ENCODE results near the gene DCAF6.

The DCAF6 gene

DNA sequence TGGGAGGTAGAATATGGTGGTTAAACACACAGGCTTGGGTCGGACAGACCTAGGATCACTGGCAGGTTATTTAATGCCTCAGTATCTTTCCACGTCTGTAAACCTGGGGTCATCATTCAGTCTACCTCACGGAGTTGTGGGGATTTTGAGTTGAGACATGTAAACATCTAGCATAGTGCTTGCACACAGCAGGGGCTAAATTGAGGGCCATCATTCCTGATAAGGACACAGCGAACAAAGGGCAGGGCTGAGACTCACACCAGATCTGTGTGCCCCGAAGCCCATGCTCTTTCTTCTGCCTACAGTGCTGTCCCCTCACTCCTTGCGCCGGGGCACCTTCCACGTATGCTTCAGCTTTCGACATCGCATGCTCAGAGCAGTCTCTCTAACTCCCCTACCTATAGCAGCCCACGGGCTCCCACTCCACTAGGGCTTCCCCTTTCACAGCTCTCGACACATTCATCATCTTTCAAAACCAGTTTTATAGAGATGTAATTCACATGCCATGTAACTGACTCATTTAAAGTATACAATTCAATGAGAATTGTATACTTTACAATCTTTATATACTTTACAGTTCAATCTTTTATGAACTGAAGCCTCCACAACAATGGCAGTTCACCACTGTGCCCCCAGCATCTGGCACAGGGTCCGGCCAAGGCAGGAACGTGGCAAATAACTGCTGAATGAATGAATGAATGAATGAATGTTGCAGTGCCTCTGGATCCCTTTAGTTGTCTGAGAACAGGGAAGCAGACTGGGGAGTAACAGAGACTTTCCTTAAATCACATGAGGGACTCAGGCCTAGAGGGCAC, 152.2 kb downstream of the DCAF6 start:
- no peak for DNase-seq

- DNase-seq, result no peak
Observed at GRCh38 chr1:168089326-168089978, 153.0 kb downstream of the DCAF6 start.

- no peak for DNase-seq
Observed at GRCh38 chr1:168089979-168090337, 153.5 kb downstream of the DCAF6 start.

DNA sequence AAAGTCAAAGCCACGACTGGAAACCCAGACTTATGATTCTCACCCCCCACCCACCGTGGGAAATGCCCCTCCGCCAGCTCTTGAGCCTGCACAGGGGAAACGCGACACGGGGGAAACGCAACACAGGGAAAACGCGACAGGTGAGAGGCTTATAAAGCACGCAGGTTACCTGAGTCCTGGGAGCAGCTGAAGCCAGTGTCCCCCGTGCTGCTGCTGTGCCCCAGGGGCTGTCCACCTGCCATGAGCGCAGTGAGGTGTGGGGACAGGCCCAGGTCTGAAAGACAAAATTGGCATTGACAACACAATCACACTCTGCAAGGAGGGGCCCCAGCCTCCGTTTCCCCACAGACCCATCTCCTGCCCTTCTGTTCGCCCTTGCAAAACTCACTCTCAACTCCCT, 153.9 kb downstream of the DCAF6 start:
- DNase-seq, result no peak

GRCh38 chr1:168091063-168091462, 154.6 kb downstream of the DCAF6 start:
- no peak for DNase-seq

DNA sequence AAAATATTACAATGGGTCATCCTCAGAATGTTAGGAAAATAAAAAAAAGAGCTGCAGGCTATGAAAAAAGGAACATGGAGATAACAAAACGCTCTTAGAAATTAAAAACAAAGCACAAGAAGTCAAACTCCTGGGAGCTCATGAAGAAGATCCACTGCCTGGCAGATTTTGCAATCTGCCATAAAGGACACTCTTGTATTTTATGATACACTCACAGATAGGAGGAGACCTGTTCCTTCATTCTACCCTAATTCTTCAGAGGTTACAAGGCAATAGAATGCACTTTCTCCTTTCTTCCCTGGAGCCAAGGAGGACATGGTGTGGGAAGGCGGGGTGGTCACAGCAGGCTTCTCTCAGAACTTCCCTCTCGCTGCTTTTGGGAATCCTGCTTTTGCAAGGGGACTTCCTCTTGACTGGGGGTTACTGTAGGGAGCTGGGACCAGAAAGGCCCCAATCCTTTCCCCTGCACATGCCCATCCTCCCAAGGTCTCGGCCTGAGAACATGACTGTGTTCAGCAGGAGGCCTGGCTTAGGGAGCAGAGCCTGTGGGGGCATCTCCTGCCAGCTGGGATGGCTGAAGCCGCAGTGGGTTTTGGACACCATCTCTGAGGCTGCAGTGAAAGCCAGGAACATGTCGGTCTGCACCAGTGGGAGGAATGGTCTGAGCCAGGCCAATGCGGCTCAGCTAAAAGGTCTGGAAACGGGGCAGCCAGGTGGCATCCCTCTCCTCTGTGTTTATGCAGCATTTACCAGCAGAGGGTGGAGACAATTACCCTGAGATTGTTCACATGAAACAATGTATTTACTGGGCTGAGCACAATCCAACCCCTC, 155.5 kb downstream of the DCAF6 start:
- no peak for DNase-seq

- DNase-seq, result peak in 1 of 2 experiments; percentile 8
Observed at GRCh38 chr1:168092566-168093355, 156.3 kb downstream of the DCAF6 start.

DNA sequence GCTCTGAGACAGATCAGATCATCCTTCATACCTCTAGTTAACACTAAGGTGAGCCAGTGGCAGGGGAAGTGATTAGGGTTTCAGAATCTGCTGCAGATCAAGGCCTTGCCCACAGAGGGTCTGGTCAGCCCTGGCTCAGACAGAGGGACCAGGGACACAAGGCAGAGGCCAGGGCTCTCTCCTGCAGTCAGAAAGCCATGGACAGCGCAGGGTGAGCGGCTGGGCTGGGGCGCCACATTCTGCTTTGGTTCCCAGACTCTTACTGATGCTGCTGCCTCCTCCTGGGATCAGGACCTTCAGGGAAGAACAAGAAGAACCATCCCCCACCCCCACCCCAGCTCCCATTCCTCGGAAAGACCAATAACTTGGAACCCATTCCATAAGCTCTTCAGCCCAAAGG, 157.1 kb downstream of the DCAF6 start:
- DNase-seq, result no peak

- no peak for DNase-seq
Observed at GRCh38 chr1:168095476-168095875, 159.0 kb downstream of the DCAF6 start.

GRCh38 chr1:168096296-168097165, 160.0 kb downstream of the DCAF6 start:
- no peak for DNase-seq

- no peak for DNase-seq
Observed at GRCh38 chr1:168097921-168098528, 161.5 kb downstream of the DCAF6 start.

DNA sequence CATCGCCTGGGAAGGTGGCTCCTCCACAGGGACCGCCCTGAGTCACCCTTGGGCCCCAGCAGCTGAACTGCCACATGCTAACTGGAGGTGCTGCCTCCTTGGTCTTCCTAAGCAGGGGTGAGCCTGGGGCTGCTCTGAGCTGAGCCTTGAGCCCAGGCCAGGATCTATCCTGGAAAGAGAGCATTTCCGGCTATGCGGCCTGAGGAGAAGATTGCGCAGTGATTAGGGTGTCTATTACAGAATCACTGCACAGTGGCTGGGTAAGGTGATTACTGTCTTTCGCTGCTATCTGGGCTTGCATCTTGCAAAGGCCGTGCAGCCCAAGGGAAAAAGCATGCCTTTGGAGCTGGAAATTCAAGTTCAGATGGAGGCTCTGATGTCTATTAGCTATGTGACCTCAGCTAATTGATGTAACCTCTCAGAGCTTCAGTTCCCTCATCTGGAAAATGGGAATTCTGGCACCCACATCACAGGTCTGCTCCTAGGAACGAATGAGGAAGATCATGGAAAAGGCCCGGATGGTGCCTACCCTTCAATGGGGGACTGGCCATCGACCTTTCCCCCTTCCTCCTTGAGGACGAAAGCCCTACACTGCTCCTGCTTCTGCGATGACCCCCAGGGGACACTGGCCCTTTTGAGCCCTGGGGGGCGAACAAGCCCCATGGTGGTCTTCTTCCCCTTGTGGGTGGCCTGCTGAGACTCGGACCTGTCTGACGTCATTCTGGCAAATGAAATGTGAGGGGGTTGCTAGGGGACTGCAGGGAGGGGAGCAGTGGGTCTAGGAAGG, 162.2 kb downstream of the DCAF6 start:
- DNase-seq, result no peak

GRCh38 chr1:168099337-168099801, 162.9 kb downstream of the DCAF6 start:
- no peak for DNase-seq

DNA sequence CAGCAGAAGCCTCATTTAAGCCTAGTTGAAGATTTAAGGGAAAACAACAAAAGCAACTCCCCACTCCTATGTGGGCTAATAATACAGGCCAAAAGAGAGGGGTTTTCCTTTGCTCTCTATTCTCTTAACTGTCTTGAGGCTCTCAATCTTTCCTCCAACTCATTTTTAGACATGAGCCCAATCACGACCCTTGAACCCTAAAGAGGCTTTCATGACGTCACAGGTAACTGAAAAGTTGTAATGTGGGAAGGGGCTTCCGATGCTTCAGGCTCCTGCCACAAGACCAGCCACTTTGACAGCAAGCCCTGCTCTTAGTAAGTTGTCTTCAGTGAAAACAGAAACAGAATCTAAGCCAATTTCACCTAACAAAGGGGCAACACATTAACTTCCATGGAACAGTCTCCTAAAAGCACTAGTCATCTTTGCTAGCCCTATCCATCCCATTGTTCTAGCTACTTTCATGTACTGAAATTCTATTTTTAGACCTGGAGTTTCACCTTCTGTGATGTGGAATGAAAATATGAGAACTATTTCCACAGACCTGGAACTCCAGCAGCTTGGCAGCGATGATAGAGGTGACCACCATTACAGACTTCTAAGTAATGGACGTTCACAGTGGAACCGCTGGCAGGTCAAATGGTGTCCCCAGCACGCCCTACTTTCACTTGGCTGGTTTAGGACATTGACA, 164.0 kb downstream of the DCAF6 start:
- DNase-seq, result no peak

DNA sequence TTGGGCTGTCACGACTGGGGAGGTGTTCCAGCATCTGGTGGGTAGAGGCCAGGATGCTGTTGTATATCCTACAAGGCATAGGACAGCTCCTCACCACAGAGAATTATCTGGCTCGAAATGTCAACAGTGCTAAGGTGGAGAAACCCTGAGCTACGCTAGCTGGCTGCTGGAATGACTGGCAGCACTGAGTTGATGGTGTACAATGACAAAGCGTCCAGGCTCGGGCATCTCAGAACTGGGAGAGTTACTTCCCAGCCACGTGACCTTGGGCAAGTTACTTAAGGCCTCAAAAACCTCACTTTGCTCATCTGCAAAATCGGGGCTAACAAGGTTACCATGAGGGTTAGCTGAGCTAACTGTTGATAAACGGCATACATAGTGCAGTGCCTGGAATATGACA, 164.9 kb downstream of the DCAF6 start:
- DNase-seq, result no peak

- DNase-seq, result no peak
Observed at GRCh38 chr1:168102487-168102886, 166.0 kb downstream of the DCAF6 start.

- no peak for DNase-seq
Observed at GRCh38 chr1:168104535-168104934, 168.1 kb downstream of the DCAF6 start.

DNA sequence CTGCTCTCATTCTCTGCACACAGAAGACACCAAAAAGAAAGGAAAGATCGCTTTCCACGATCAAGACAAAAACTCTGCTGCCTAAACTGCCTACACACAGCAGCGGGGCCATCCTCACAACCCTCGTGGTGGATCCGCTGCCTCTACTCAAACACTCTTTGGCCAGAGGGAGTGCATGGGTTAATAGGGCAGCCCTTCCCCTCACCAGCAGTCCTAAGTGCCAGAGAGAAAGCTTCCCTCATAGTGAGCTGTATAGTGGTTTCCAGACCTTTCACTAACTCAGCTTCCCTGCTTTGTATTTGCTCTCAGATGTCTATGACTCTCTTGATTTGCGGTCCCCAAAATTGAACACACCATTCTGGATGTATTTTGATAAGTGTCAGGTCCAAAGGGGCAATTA, 169.4 kb downstream of the DCAF6 start:
- DNase-seq, result no peak

DNA sequence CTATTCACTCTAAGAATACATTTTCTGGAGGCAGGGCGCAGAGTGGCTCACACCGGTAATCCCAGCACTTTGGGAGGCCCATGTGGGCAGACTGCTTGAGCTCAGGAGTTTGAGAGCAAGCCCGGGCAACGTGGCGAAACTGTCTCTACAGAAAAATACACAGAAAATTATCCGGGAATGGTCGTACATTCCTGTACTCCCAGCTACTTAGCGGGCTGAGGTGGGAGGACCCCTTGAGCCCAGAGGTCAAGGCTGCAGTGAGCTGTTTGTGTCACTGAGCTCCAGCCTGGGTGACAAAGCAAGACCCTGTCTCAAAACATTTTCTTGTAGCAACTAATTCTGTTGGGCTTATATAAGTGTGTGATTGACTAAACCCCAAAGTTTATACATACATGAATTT, 169.8 kb downstream of the DCAF6 start:
- DNase-seq, result no peak
